ENCODE results near the gene CREG2.

CREG2 gene

GRCh38 chr2:101395545-101396315 lies 8.4 kb upstream of the CREG2 start:
- Histone ChIP-seq H3K27me3 (peaks cover 0 to 7% of the 10 kb centered on the region in 2 donors), H3K4me1 (no peaks in the 10 kb centered on the region), H3K4me3 (no peak overlapping the region), H3K27ac (no peak overlapping the region), H3K36me3 (no peaks in the 10 kb centered on the region), H3K9me3 (no peaks in the 10 kb centered on the region)
- no peak for TF ChIP-seq CTCF (IDR thresholded peaks at IDR 0.05)
- intact Hi-C loops (cut with DNase I; ENCODE audit: low total_unique reads) = no loop called here
- no peak for DNase-seq

GRCh38 chr2:101388232-101388631 lies 929 bp upstream of the CREG2 start:
- Histone ChIP-seq H3K4me3 (no peak overlapping the region), H3K4me1 (peaks cover 0 to 17% (median 13%) of the 10 kb centered on the region in 4 donors), H3K27ac (no peak overlapping the region), H3K9me3 (no peaks in the 10 kb centered on the region), H3K36me3 (no peaks in the 10 kb centered on the region), H3K27me3 (peaks cover 0 to 62% of the 10 kb centered on the region in 2 donors)
- intact Hi-C loops (cut with DNase I; ENCODE audit: low total_unique reads) = no loop called here
- TF ChIP-seq CTCF (IDR thresholded peaks at IDR 0.05) = no peak
- no peak for DNase-seq

- Histone ChIP-seq H3K36me3 (no peaks in the 10 kb centered on the region), H3K4me1 (peaks cover 0 to 17% (median 13%) of the 10 kb centered on the region in 4 donors), H3K27ac (no peak overlapping the region), H3K4me3 (peak overlapping the region; percentile 36 to 50), H3K9me3 (no peaks in the 10 kb centered on the region), H3K27me3 (peaks cover 0 to 66% of the 10 kb centered on the region in 2 donors)
- TF ChIP-seq CTCF (IDR thresholded peaks at IDR 0.05) = no peak
- intact Hi-C loops (cut with DNase I; ENCODE audit: low total_unique reads) = no loop called here
- DNase-seq = no peak
Measured at GRCh38 chr2:101386599-101387150, 628 bp downstream of the CREG2 start.

- Histone ChIP-seq H3K4me1 (peaks cover 0 to 17% (median 13%) of the 10 kb centered on the region in 4 donors), H3K9me3 (no peaks in the 10 kb centered on the region), H3K36me3 (no peaks in the 10 kb centered on the region), H3K27ac (no peak overlapping the region), H3K4me3 (no peak overlapping the region), H3K27me3 (peaks cover 0 to 42% of the 10 kb centered on the region in 2 donors)
- TF ChIP-seq CTCF (IDR thresholded peaks at IDR 0.05) = no peak
- no peak for DNase-seq
- intact Hi-C loops (cut with DNase I; ENCODE audit: low total_unique reads) = no loop called here
Measured at GRCh38 chr2:101383016-101383541, 4.2 kb downstream of the CREG2 start.

GRCh38 chr2:101382442-101382841 lies 4.9 kb downstream of the CREG2 start:
- no peak for DNase-seq
- H3K9me3 ChIP-seq = no peaks in the 10 kb centered on the region
- no peak overlapping the region for H3K4me3 ChIP-seq
- H3K36me3 ChIP-seq = no peaks in the 10 kb centered on the region
- peaks cover 0 to 12% (median 11%) of the 10 kb centered on the region in 4 donors for H3K4me1 ChIP-seq
- TF ChIP-seq CTCF (IDR thresholded peaks at IDR 0.05) = no peak
- H3K27me3 ChIP-seq = peaks cover 0 to 37% of the 10 kb centered on the region in 2 donors
- no peak overlapping the region for H3K27ac ChIP-seq
- intact Hi-C loops (cut with DNase I; ENCODE audit: low total_unique reads) = no loop called here
